IPS DF 4.7 (cell line): ENCODE results near the gene DNER.
"Not testable (repeated sequence)": the region's sequence is repeated elsewhere in the genome, so short reads cannot be mapped to it uniquely, and the experiment has no call there.

ENCODE experiments used
- DNase-seq: peaks from one replicate; pipeline ENCODE4 v3.0.0-alpha.2; 2013; ENCODE audit warnings: low spot score; ENCODE audit errors: extremely low read depth

DNER gene

GRCh38 chr2:229344955-229345354 lies 369.4 kb downstream of the DNER start:
- DNase-seq = no peak

DNA sequence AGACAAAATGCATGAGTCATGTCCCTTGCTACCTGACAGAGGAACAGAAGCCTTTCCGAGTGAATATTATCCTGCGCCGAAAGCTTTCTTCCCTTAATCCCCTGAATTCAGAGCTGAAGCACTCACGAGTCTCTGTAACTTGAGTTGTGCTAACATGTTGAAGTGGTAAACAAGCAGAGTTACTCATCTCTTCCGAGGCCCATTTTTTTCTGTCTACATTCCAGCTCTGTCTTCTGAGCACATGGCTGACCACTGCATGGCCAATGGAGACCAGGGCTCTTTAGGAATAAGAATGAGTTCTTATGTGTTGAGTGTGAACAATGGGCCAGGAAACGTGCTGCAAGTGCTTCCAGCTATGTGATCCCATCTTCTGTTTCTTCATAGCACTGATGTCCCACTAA lies 370.2 kb downstream of the DNER start:
- no peak for DNase-seq

- DNase-seq = no peak
These were observed 370.7 kb downstream of the DNER start for GRCh38 chr2:229343661-229344060.

- DNase-seq = no peak
These were observed 372.0 kb downstream of the DNER start for GRCh38 chr2:229342376-229342775.

DNA sequence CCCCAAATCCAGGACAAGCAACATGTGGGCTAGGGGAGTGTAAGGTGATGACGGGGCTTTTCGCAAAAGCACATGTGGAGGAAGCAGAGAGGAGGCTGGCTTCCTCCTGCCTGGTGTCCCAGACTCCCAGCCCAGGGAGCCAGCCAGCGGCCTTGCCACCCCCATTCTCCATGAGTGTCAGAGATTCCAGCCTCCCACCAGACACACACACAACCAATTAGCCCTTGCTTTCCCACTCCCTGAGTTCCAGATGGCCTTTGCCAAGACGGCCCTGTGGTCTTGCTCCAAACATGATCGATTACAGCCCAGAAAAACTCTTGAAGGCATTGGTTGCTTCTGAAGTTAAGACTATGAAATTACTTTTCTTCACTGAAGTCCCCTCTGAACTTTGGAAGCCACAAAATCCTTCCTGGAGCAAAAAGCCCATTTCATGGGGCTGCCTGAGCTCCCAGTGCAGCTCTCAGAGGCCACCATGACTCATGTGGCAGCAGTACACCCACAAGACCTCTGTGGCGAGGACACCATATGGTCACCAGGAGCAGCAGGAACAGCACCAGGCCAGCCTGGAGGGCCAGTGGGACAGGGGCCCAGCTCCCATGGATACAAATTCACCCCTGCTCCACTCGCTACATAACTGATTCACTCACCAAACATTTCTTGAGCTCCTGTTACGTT lies 374.1 kb downstream of the DNER start:
- DNase-seq = no peak

DNA sequence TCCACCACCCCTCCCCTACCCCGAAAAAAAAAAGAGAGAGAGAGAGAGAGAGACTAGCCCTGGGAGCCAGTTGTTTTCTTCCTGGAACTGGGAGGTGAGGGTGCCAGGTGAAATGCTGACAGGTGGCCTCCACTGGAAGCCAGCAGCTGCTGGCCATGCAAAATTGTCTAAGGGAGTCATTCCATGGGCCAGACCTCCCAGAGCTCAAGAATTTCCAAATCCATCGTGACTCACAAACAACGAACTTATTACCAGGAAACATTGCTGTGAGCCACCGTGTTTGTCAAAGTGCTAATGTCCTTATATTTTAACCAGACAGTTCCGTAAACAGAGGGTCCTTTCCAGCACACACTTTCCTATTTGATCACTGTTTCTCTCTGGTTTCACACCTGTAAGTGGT lies 374.7 kb downstream of the DNER start:
- no peak for DNase-seq

GRCh38 chr2:229339171-229339570 lies 375.2 kb downstream of the DNER start:
- not testable (repeated sequence) for DNase-seq

DNA sequence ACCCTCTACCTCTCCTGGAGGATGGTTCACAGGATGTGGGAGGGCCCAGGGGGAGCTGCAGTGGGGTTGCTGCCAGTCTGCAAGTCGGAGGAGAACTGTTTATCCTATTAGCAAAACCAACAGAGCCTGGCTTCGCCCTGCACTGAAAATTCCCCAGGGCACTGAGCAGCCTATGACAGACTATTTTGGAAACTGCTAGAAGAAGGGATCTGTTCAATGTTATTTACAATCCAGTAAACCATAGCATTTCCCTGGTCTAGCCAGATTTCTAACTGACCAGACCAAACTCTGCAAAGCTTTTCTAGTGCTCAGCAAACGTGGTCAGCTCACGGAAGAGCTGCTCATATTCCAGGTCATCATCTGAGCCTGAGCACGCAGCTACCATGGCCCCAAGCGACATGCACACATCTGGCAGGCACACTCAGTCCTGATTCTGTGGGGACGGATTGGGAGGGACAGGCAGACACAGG lies 378.4 kb downstream of the DNER start:
- DNase-seq = no peak

DNA sequence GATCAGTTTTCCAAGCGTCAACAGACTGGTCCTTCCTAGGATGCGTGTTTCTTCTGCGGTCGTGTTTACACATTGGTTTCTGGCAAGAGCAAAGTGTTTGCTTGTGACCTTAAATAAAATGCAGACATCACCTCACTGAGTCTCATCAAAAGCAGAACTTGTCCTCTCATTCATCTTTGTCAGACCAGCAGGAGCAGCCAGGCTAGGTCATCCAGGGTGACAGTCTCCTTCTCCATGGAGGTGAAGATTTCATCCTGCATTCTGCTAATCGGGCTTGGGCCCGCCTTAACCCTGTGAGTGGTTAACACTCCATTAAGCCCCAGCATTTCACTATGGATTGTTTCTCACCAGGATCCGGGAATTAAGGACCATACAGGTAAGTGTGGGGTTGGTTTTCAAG lies 379.0 kb downstream of the DNER start:
- no peak for DNase-seq

GRCh38 chr2:229330952-229331351 lies 383.4 kb downstream of the DNER start:
- DNase-seq = no peak

GRCh38 chr2:229319558-229319957 lies 394.8 kb downstream of the DNER start:
- no peak for DNase-seq

- no peak for DNase-seq
These were observed 400.2 kb downstream of the DNER start for GRCh38 chr2:229314117-229314516.

DNA sequence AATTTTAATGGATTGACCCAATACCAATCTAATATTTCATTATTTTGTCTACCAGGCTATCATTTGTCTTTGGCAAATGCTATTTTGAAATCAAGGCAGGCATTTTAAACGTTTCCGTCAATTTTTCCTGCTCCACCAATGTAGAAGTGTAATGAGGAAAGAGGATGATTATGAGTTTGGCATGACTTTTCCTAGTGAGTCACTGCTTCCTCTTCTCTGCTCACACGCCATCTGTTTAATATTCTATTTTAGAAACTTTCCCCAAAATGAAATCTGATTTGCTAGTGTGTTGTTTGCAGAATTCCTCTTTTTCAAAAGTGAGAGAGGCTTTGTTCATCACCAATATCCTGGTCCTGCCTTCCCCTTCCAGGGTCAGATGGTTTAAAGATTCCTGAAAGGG lies 400.8 kb downstream of the DNER start:
- DNase-seq = no peak
